ENCODE measurements around the gene LDAH. TPM values are rescaled to one million over a fixed set of nuclear protein-coding genes. Genes with fewer than 3 reads are reported as not detected.

Gene LDAH
- total RNA-seq, 1 experiment from 2014 or later = 17.2 TPM

GRCh38 chr2:20645301-20645701 is 177.6 kb downstream of the LDAH start:
- TF ChIP-seq SIN3A (IDR thresholded peaks at IDR 0.05; ENCODE audit: borderline replicate concordance, insufficient read depth, low read depth, low read length) (no peak), CTCF (IDR thresholded peaks at IDR 0.05) (no peak), TCF7L2 (IDR thresholded peaks at IDR 0.05; ENCODE audit: low read depth, low read length) (no peak), REST (IDR thresholded peaks at IDR 0.05; ENCODE audit: insufficient read depth in 1 of 2, low read depth in 2 of 2, low read length in 1 of 2) (no peak), POLR2AphosphoS5 (IDR thresholded peaks at IDR 0.05; ENCODE audit: low read depth, low read length) (no peak)
- ChIA-PET CTCF (no interaction called here), POLR2A (no interaction called here)
- H3K36me3 ChIP-seq (ENCODE audit: control insufficient read depth, insufficient read depth, low read length) = no peaks in the 10 kb centered on the region
- in situ Hi-C loops (cut with HindIII; ENCODE audit: low pct_unique_long_range_greater_than_20kb, low sequenced_read_pairs) (loop anchor here (25.0 kb wide), 1 partner anchor 208 kb away; the partner anchor contains the start of gene RHOB), intact Hi-C loops (cut with micrococcal nuclease; ENCODE audit: unreplicated experiment) (no loop called here)
- no peaks in the 10 kb centered on the region for H3K9me3 ChIP-seq (ENCODE audit: control insufficient read depth, insufficient read depth, low read depth, low read length)
- H3K4me3 ChIP-seq (ENCODE audit: low read depth in 2 of 2, low read length in 2 of 2) = no peak overlapping the region
- DNase-seq (ENCODE audit: low read depth, low spot score) (no peak), ATAC-seq (no peak)
- H3K4me1 ChIP-seq (ENCODE audit: control insufficient read depth, insufficient read depth, low read length) = peaks cover 5% of the 10 kb centered on the region
- no peaks in the 10 kb centered on the region for H3K27me3 ChIP-seq (ENCODE audit: control insufficient read depth, insufficient read depth, low read length)
- BruUV-seq (replicated peaks) = no TSS peak
- H3K27ac ChIP-seq (ENCODE audit: low read length) = no peak overlapping the region

GRCh38 chr2:20643826-20644225 is 179.1 kb downstream of the LDAH start:
- BruUV-seq (replicated peaks) = no TSS peak
- CTCF ChIA-PET = no interaction called here
- ATAC-seq = no peak
- POLR2A ChIA-PET = no interaction called here
- TF ChIP-seq TCF7L2 (IDR thresholded peaks at IDR 0.05; ENCODE audit: low read depth, low read length) (no peak), REST (IDR thresholded peaks at IDR 0.05; ENCODE audit: insufficient read depth in 1 of 2, low read depth in 2 of 2, low read length in 1 of 2) (no peak), SIN3A (IDR thresholded peaks at IDR 0.05; ENCODE audit: borderline replicate concordance, insufficient read depth, low read depth, low read length) (no peak), POLR2AphosphoS5 (IDR thresholded peaks at IDR 0.05; ENCODE audit: low read depth, low read length) (no peak), CTCF (IDR thresholded peaks at IDR 0.05) (no peak)
- H3K4me1 ChIP-seq (ENCODE audit: control insufficient read depth, insufficient read depth, low read length) = no peaks in the 10 kb centered on the region; the same call in 1 of the 2 replicates
- intact Hi-C loops (cut with micrococcal nuclease; ENCODE audit: unreplicated experiment) (loop anchor here (2.0 kb wide), 1 partner anchor 247 kb away; no protein-coding TSS in a partner anchor), in situ Hi-C loops (cut with HindIII; ENCODE audit: low pct_unique_long_range_greater_than_20kb, low sequenced_read_pairs) (loop anchor here (25.0 kb wide), 1 partner anchor 207 kb away; the partner anchor contains the start of gene RHOB)
- no peaks in the 10 kb centered on the region for H3K36me3 ChIP-seq (ENCODE audit: control insufficient read depth, insufficient read depth, low read length)
- DNase-seq (ENCODE audit: low read depth, low spot score) = no peak
- H3K27me3 ChIP-seq (ENCODE audit: control insufficient read depth, insufficient read depth, low read length) = no peaks in the 10 kb centered on the region
- H3K4me3 ChIP-seq (ENCODE audit: low read depth in 2 of 2, low read length in 2 of 2) = no peak overlapping the region
- no peaks in the 10 kb centered on the region for H3K9me3 ChIP-seq (ENCODE audit: control insufficient read depth, insufficient read depth, low read depth, low read length)
- no peak overlapping the region for H3K27ac ChIP-seq (ENCODE audit: low read length)

All from Panc1 (cell line).